ENCODE measurements around the gene SMARCA1. TPM values are rescaled to one million over a fixed set of nuclear protein-coding genes. Genes with fewer than 3 reads are reported as not detected.

SMARCA1 gene
- total and polyA plus RNA-seq, 2 donors (not counting 1 experiment from before 2014, with no cell fraction given), result 0.07 to 0.39 TPM

DNA sequence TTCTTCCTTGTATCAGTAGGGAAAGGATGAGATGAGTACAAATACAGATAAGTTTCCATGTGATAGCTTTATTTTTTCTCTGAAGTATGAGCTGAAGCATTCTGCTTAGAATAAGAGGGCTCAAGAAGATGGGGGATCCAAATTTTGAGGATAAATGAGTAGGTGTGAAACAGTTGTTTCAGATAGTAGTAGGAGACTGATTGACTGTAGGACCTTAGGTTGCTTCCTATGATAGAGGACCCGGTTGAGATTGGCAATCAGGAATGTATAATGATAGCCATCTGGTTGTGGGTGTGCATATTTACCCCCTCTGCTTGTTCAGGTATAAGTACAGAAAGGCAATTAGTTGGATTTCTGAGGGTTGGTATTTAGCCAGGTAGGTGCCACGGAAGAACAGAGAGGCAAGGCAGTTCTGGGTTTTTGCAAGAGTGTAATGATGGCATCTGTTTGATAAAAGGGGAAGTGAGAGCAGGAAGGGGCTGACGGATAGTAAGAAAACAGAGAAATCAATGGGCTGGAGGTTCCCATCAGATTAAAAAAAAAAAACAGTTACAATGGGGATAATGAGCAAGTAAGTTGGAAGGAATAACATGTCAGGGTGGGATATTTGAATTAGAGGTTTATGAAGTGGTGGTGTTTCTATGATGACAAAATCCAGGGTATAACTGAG lies 30.5 kb upstream of the SMARCA1 start:
- POLR2A ChIA-PET, result no interaction called here
- Mint-ChIP-seq H3K4me1 (peaks cover 8% of the 10 kb centered on the region), H3K27me3 (no peaks in the 10 kb centered on the region), H3K27ac (no peak overlapping the region), H3K9me3 (ENCODE audit: insufficient read depth) (no peaks in the 10 kb centered on the region), H3K4me3 (no peak overlapping the region)
- Histone ChIP-seq H3K79me2 (ENCODE audit: control insufficient read depth, insufficient read depth, low read length) (no peaks in the 10 kb centered on the region), H3K27me3 (replicated peaks in 1 of 4; ENCODE audit: control extremely low read depth in 1 of 4, control insufficient read depth in 3 of 4, insufficient read depth in 4 of 4, low read length in 3 of 4) (no peaks in the 10 kb centered on the region), H3K27ac (ENCODE audit: low read length in 2 of 2) (peak overlapping the region; percentile 40 to 66), H3K9ac (ENCODE audit: low read length) (no peak overlapping the region), H3K9me3 (ENCODE audit: control extremely low read depth in 1 of 3, control insufficient read depth in 2 of 3, insufficient read depth in 1 of 3, low read length in 2 of 3) (no peaks in the 10 kb centered on the region), H3K4me3 (ENCODE audit: control extremely low read depth in 1 of 5, extremely low read depth in 1 of 5, insufficient read depth in 1 of 5, low read depth in 2 of 5, low read length in 4 of 5) (peak overlapping the region in 1 of 5 experiments; percentile 3), H3K36me3 (replicated peaks in 1 of 2; ENCODE audit: control extremely low read depth in 1 of 2, control insufficient read depth in 1 of 2, extremely low read depth in 1 of 2, insufficient read depth in 2 of 2, low read length in 1 of 2) (no peaks in the 10 kb centered on the region), H3K4me1 (ENCODE audit: control insufficient read depth in 2 of 2, insufficient read depth in 2 of 2, low read length in 2 of 2) (peaks cover 13 to 15% of the 10 kb centered on the region in 2 donors), H3K4me2 (replicated peaks; ENCODE audit: low read depth, low read length, poor library complexity, severe bottlenecking) (peak overlapping the region; percentile 46), H4K20me1 (ENCODE audit: control insufficient read depth, insufficient read depth, low read length, poor library complexity, severe bottlenecking) (no peaks in the 10 kb centered on the region), H2AFZ (ENCODE audit: insufficient read depth, low read depth, low read length, poor library complexity, severe bottlenecking) (no peak overlapping the region)
- CTCF ChIA-PET, result no interaction called here
- DNase-seq (peak; percentile 66), ATAC-seq (ENCODE audit: low read depth) (peak; percentile 88)
- intact Hi-C loops (cut with micrococcal nuclease), result no loop called here
- WGBS (ENCODE audit: insufficient coverage), result 0% methylated on average over 1 of the region's 3 CpGs
- TF ChIP-seq EZH2 (IDR thresholded peaks at IDR 0.05; ENCODE audit: borderline replicate concordance, insufficient read depth, low read depth, low read length, poor library complexity, severe bottlenecking) (no peak), CTCF (IDR thresholded peaks at IDR 0.05) (no peak)

- CTCF ChIA-PET, result no interaction called here
- no peak for TF ChIP-seq CTCF (IDR thresholded peaks at IDR 0.05)
- TF ChIP-seq EZH2 (IDR thresholded peaks at IDR 0.05; ENCODE audit: borderline replicate concordance, insufficient read depth, low read depth, low read length, poor library complexity, severe bottlenecking), result no peak
- Histone ChIP-seq H3K79me2 (ENCODE audit: control insufficient read depth, insufficient read depth, low read length) (no peaks in the 10 kb centered on the region), H3K4me2 (replicated peaks; ENCODE audit: low read depth, low read length, poor library complexity, severe bottlenecking) (no peak overlapping the region), H3K9me3 (ENCODE audit: control extremely low read depth in 1 of 3, control insufficient read depth in 2 of 3, insufficient read depth in 1 of 3, low read length in 2 of 3) (no peaks in the 10 kb centered on the region), H3K36me3 (replicated peaks in 1 of 2; ENCODE audit: control extremely low read depth in 1 of 2, control insufficient read depth in 1 of 2, extremely low read depth in 1 of 2, insufficient read depth in 2 of 2, low read length in 1 of 2) (no peaks in the 10 kb centered on the region), H3K9ac (ENCODE audit: low read length) (no peak overlapping the region), H3K27ac (ENCODE audit: low read length in 2 of 2) (no peak overlapping the region), H3K27me3 (replicated peaks in 1 of 4; ENCODE audit: control extremely low read depth in 1 of 4, control insufficient read depth in 3 of 4, insufficient read depth in 4 of 4, low read length in 3 of 4) (no peaks in the 10 kb centered on the region), H4K20me1 (ENCODE audit: control insufficient read depth, insufficient read depth, low read length, poor library complexity, severe bottlenecking) (no peaks in the 10 kb centered on the region), H3K4me3 (ENCODE audit: control extremely low read depth in 1 of 5, extremely low read depth in 1 of 5, insufficient read depth in 1 of 5, low read depth in 2 of 5, low read length in 4 of 5) (no peak overlapping the region), H2AFZ (ENCODE audit: insufficient read depth, low read depth, low read length, poor library complexity, severe bottlenecking) (no peak overlapping the region), H3K4me1 (ENCODE audit: control insufficient read depth in 2 of 2, insufficient read depth in 2 of 2, low read length in 2 of 2) (peaks cover 6 to 10% of the 10 kb centered on the region in 2 donors)
- H3K27ac Mint-ChIP-seq, result no peak overlapping the region
- intact Hi-C loops (cut with micrococcal nuclease), result no loop called here
- H3K27me3 Mint-ChIP-seq, result no peaks in the 10 kb centered on the region
- POLR2A ChIA-PET, result no interaction called here
- no peaks in the 10 kb centered on the region for H3K4me1 Mint-ChIP-seq
- DNase-seq, result no peak
- H3K4me3 Mint-ChIP-seq, result no peak overlapping the region
- no peak for ATAC-seq (ENCODE audit: low read depth)
- no peaks in the 10 kb centered on the region for H3K9me3 Mint-ChIP-seq (ENCODE audit: insufficient read depth)
- WGBS (ENCODE audit: insufficient coverage), result no CpG with 5 or more reads among the region's 1 CpG
Observed at GRCh38 chrX:129549124-129549523, 25.8 kb upstream of the SMARCA1 start.
